H54 (cell line): ENCODE results near the gene FUT3.

ENCODE experiments used
- DNase-seq: peaks from one replicate; pipeline ENCODE4 v3.0.0; 2011; ENCODE audit warnings: low spot score, mixed read lengths; ENCODE audit not compliant: insufficient read length
- FAIRE-seq: peaks from 3 replicates; lab custom pipeline; 2011; peaks lifted over from hg19 to GRCh38; lab: Jason Lieb, UNC
- POLR2A ChIP-seq: IDR thresholded peaks from 2 replicates; pipeline ENCODE4 v1.6.1; 2011; ENCODE audit warnings: low read depth, mild to moderate bottlenecking, low read length

Gene FUT3

GRCh38 chr19:5814123-5814851 lies 37.0 kb downstream of the FUT3 start:
- DNase-seq (no peak), FAIRE-seq (no peak)
- no peak for TF ChIP-seq POLR2A

GRCh38 chr19:5811117-5811516 lies 40.1 kb downstream of the FUT3 start:
- FAIRE-seq = no peak
- no peak for DNase-seq
- no peak for TF ChIP-seq POLR2A

GRCh38 chr19:5809469-5809868 lies 41.8 kb downstream of the FUT3 start:
- FAIRE-seq = no peak
- no peak for DNase-seq

GRCh38 chr19:5809053-5809452 lies 42.2 kb downstream of the FUT3 start:
- TF ChIP-seq POLR2A = no peak
- DNase-seq (no peak), FAIRE-seq (no peak)

More at GRCh38 chr19:5809469-5809868, 41.8 kb downstream of the FUT3 start:
- TF ChIP-seq POLR2A = no peak

GRCh38 chr19:5808120-5808816 lies 43.0 kb downstream of the FUT3 start:
- no peak for TF ChIP-seq POLR2A
- no peak for DNase-seq
- no peak for FAIRE-seq

- FAIRE-seq (no peak), DNase-seq (no peak)
- no peak for TF ChIP-seq POLR2A
Observed at GRCh38 chr19:5806905-5807304, 44.3 kb downstream of the FUT3 start.

- no peak for FAIRE-seq
- no peak for DNase-seq
- TF ChIP-seq POLR2A = no peak
Observed at GRCh38 chr19:5806133-5806489, 45.1 kb downstream of the FUT3 start.

- FAIRE-seq (no peak), DNase-seq (peak; percentile 60)
- TF ChIP-seq POLR2A = no peak
Observed at GRCh38 chr19:5805462-5806132, 45.7 kb downstream of the FUT3 start.

- DNase-seq (no peak), FAIRE-seq (no peak)
Observed at GRCh38 chr19:5804516-5805461, 46.5 kb downstream of the FUT3 start, which contains the start of gene NRTN. TSS of gene NRTN (plus strand) at chr19:5805067. CDS start at chr19:5824166, 19,099 bp downstream.

GRCh38 chr19:5803752-5804515 lies 47.3 kb downstream of the FUT3 start:
- FAIRE-seq = no peak

More at GRCh38 chr19:5804516-5805461, 46.5 kb downstream of the FUT3 start, which contains the start of gene NRTN:
- no peak for TF ChIP-seq POLR2A

GRCh38 chr19:5803441-5803751 lies 47.9 kb downstream of the FUT3 start:
- no peak for FAIRE-seq
- DNase-seq = no peak
- TF ChIP-seq POLR2A = no peak

More at GRCh38 chr19:5803752-5804515, 47.3 kb downstream of the FUT3 start:
- peak; percentile 99 for DNase-seq
- TF ChIP-seq POLR2A = no peak

- no peak for TF ChIP-seq POLR2A
- FAIRE-seq (no peak), DNase-seq (no peak)
Observed at GRCh38 chr19:5801796-5802619, 49.2 kb downstream of the FUT3 start.
